Measurements from ENCODE around the gene SLCO4A1.
"Not testable (repeated sequence)": the region's sequence is repeated elsewhere in the genome, so short reads cannot be mapped to it uniquely, and the experiment has no call there.

Gene SLCO4A1

GRCh38 chr20:62679978-62680589, 37.8 kb downstream of the SLCO4A1 start:
- no peak overlapping the region for H3K4me3 ChIP-seq (ENCODE audit: low read depth, low read length)

DNA sequence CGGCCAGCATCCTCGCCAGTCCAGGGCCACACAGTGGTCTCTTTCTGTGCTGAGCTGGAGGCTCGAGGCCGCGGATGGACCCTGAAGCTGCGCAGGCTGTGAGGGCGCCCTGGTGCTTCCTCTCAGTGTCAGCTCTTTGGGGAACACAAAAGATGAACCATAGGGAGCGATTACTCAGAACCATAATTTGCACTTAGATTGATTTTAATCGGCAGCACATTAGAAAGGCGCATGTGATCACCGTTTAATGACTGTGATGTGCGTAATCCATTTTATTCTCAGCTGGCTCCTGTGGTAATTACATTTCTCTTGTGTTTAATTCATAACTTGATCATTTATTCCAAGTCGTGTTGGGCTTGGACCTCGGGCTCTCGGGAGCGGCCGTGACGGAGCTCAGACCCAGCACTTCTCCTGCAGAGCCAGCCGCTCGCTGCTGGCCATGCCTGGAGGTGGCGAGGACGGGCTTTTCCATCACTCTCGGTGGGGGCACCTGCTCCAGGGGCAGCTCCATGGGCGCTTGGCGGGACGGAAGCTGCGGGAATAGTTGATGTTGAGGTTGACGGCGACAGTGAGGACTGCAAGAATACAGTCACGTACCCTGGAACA, 40.7 kb downstream of the SLCO4A1 start:
- H3K4me3 ChIP-seq (ENCODE audit: low read depth, low read length), result no peak overlapping the region

- H3K4me3 ChIP-seq (ENCODE audit: low read depth, low read length), result not testable (repeated sequence)
These were observed 41.5 kb downstream of the SLCO4A1 start for GRCh38 chr20:62683660-62684322.

DNA sequence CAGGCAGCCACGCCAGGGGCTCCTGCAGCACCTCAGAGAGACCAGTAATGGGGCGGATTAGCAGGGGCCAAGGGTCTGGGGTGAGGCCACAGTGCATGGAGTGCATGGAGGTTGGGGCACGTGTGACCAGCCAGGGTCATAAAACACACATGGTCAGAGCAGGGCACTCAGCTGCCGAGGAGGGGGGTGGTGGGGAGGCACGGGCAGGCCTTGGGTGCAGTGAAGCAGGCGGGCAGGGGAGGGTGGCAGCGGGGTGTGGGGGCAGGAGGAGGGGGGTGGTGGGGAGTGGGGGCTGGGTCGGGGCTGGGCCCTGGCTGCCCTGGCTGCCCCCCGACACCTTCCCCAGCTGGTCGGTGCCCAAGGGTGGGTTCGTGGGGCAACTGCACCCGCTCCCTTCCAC, 42.7 kb downstream of the SLCO4A1 start:
- H3K4me3 ChIP-seq (ENCODE audit: low read depth, low read length), result no peak overlapping the region

DNA sequence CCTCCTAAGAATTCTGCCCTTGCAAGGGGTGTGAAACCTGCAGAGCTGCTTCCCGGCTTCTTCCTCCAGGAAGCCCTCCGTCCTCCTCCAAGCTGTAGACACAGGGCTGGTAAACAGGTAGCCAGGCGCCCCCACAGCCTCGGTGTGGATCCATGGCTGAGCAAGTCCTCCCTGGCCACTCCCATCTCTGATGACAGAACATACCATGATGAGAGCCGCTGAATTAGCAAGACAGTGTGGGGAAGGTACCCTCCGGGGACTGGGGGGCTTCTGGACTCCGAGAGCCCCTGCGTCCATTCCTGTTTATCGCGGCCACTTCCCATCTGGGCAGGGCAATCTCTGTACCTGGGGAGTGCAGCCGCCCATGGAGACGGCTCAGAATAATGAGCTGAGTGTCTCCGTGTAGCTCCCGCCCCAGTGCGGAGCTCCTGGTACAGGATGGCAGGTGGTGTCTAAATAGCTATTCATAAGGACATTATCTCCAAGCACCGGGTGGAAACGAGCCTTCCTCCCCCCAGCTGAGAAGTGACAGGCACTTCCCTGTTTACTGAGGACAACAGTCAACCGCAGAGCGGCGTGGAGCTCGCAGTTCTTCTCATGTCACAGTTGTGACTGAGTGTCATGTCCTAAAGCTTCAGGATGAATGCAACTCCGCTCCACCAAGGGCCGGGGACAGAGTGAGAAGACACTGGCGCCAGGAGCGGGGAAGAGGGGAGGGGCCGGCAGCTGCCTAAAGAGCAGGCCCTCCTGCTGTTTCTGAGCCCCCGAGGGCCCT, 43.7 kb downstream of the SLCO4A1 start:
- no peak overlapping the region for H3K4me3 ChIP-seq (ENCODE audit: low read depth, low read length)

GRCh38 chr20:62686869-62687830, 44.8 kb downstream of the SLCO4A1 start:
- no peak overlapping the region for H3K4me3 ChIP-seq (ENCODE audit: low read depth, low read length)

DNA sequence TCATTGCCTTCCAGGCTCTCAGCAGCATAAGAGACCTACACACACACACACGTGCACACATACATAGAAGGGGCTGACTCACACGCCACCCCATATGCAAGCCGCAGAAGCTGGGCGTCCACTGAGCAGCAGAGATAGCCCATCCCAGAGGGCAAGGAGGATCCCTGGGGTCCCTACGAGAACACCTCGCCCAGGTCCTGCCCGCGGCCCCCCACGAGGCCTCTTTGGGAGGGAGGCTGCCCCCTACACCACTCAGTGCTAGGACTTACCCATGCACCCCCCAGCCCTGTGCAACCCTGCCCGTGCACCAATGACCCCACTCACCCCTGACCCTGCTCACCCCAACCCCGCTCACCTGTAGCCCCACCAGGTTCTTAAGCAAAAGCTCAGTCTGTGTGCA, 45.8 kb downstream of the SLCO4A1 start:
- no peak overlapping the region for H3K4me3 ChIP-seq (ENCODE audit: low read depth, low read length)

DNA sequence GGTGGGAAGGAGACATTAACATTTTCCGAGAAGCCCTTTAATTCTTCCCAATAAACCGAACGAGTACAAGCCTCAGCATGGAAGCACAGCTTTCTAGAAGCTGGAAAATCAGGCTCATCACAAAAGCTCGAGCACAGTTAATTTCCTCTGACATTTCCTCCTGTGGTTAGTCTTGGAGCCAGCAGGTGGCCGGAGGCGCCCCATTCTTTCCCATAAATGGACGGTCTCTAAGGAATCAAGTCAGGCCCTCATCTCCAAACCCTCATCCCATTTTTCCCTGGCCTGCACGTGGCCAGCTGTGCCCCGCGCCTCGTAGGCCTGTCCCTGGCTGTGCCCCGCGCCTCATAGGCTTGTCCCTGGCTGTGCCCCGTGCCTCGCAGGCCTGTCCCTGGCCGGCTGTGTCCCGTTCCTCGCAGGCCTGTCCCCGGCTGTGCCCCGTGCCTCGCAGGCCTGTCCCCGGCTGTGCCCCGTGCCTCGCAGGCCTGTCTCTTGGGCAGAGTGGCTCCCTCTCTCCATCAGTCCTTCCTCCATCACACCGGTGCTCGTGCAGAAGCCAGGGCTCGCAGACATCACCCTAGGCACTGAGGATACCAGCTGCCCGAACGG, 46.7 kb downstream of the SLCO4A1 start:
- H3K4me3 ChIP-seq (ENCODE audit: low read depth, low read length), result no peak overlapping the region

- no peak overlapping the region for H3K4me3 ChIP-seq (ENCODE audit: low read depth, low read length)
These were observed 47.6 kb downstream of the SLCO4A1 start for GRCh38 chr20:62689861-62690260.

GRCh38 chr20:62690261-62690820, 48.0 kb downstream of the SLCO4A1 start:
- H3K4me3 ChIP-seq (ENCODE audit: low read depth, low read length), result no peak overlapping the region

GRCh38 chr20:62691487-62691886, 49.2 kb downstream of the SLCO4A1 start:
- H3K4me3 ChIP-seq (ENCODE audit: low read depth, low read length), result no peak overlapping the region

GRCh38 chr20:62692176-62692575, 49.9 kb downstream of the SLCO4A1 start:
- no peak overlapping the region for H3K4me3 ChIP-seq (ENCODE audit: low read depth, low read length)

- no peak overlapping the region for H3K4me3 ChIP-seq (ENCODE audit: low read depth, low read length)
These were observed 50.7 kb downstream of the SLCO4A1 start for GRCh38 chr20:62692801-62693523.

DNA sequence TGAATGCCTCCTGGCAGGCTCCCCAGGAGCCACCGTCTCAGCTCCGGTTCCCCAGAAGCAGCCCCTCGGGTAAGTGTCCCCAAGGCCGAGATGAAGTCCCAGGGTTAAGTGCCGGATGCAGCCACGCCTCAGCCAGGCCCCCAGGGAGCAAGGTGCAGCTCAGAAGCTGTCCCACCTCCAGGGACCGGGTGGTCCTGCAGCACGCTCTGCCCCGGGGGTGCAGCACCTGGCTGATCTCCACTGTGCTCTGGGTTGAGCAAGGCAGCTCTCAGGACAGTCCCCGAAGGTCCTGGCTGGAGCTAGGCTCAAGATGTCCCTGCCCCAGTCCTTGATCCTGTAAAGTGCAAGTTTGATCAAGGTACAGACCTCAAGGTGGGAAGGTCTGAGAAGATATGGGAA, 51.2 kb downstream of the SLCO4A1 start:
- no peak overlapping the region for H3K4me3 ChIP-seq (ENCODE audit: low read depth, low read length)

GRCh38 chr20:62694106-62694505, 51.8 kb downstream of the SLCO4A1 start:
- H3K4me3 ChIP-seq (ENCODE audit: low read depth, low read length), result no peak overlapping the region

DNA sequence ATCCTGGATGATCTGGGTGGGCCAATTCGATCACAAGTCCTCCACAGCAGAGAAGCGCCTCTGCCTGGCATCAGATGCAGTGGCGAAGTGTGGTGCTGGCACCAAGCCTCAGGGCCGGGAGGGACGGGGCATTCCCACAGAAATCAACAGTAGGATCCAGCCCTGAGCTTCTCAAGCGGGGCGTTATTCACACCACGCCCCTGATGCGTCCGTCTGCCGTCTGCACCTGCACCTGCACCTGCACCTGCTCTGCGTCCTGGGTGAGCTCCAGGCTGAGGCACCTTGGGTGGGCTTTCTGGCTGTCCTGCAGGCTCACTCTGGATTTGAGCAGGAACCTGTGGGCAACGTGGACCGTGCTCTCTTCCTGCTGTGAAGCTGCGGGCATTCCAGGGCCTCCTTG, 52.6 kb downstream of the SLCO4A1 start:
- H3K4me3 ChIP-seq (ENCODE audit: low read depth, low read length), result no peak overlapping the region

DNA sequence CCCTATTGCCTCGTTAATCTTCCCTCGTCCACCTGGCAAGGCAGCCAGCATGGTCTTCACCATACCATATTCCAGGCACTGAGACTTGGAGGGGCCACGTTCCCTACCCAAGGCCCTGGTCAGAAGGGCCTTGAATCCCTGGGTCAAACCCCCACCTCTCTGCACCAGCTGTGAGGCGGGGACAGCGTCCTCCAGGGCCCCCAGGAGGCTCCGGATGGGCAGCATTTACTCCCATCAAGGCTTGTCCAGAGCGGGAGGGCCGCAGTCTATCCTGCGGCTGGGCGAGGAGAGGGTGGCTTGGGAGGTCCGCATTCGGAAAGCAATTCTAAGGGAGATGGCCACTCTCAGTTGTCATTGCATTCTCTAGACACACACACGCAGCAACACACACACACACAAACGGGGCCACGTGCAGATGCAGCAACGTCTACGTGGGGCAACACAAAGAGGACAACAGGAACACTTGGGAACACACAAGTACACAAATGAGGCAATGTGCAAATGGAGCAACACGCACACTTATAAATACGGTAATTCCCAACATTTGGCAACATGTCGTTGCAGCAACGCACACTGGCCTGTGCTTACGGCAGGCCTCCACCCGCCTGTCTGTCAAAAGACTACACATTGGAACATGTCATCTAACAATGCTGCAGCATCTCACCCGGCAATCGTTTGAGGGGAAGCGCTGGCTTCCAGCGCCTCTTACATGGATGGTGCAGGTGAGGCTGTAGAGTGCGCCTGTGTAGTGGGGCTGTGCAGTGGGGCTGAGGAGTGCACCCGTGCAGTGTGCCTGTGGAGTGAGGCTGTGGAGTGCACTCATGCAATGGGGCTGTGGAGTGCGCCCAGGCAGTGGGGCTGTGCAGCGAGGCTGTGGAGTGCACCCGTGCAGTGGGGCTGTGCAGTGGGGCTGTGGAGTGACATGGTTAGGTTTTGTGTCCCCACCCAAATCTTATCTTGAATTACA, 53.4 kb downstream of the SLCO4A1 start:
- H3K4me3 ChIP-seq (ENCODE audit: low read depth, low read length), result no peak overlapping the region

GRCh38 chr20:62696434-62696957, 54.2 kb downstream of the SLCO4A1 start:
- H3K4me3 ChIP-seq (ENCODE audit: low read depth, low read length), result no peak overlapping the region

Data from iPS-11a (cell line).